Stimulated activated CD4-positive, alpha-beta T cell treated with anti-CD3 and anti-CD28 coated beads, Interleukin-2, amount 100 ng/mL, for 48 hours (primary cell): Measurements from ENCODE around the gene NUP210.

Experiments
- DNase-seq, 2 donors: peaks; one replicate each; pipeline ENCODE4 v3.0.0-alpha.2; 2020

Gene NUP210

DNA sequence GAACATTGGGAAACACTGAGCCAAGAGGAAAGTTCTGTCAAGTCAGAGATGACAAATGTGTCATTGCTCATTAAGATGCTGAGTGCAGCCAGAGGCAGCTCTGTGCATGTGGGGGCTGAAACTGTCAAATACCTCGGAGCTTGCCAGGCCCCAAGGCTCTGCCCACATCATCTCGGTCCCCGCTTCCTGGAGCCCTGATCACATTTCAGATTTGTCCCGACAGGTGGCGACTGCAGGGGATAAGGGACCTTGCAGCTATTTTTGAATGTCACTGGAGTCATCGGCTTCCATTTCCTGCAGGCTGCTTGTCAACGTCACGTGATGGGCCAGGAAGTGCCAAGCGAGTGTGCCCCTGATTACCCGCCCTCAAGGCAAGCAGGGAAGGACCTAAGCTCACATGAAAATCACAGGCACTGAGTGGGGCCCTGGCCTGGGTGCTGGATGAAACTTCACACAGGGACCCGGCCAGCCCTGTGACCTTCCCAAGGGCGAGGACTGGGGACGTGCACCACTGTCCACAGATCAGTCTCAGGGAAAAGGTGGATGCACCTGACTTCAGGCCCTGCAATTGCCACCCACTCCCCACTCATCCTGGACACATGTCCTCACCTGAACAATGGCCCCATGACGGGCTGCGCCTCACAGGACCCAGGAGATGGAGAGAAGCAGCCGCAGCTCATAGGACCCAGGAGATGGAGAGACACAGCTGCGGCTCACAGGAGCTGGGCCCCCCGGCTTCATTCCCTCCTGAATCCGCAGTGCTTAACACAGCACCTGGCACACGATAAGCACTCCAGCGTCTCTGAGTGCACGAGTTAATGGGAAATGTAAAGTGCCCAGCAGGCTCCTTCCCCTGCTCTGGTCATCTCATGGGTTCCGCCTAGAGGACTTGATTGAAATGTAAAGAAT, 73.4 kb downstream of the NUP210 start:
- DNase-seq: peak; percentile 57 to 62

DNA sequence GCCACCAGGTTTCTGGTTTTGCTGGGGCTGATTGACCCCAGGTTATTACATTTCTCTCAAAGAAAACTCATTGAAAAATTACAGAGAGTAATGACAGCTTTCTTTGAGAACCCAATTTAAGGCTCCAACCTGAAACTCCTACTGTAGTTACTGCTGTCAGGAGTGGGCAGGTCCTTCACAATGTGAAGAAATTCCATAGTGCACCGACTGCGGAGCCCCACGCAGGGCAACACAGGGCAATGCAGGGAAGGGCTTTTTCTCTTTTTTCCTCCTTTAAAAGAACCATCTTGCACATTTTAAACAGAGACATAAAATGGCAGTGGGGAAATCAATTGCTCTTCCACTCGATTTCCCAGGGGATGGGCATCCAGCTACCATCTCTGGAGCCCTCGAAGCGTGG, 74.3 kb downstream of the NUP210 start:
- no peak for DNase-seq

DNA sequence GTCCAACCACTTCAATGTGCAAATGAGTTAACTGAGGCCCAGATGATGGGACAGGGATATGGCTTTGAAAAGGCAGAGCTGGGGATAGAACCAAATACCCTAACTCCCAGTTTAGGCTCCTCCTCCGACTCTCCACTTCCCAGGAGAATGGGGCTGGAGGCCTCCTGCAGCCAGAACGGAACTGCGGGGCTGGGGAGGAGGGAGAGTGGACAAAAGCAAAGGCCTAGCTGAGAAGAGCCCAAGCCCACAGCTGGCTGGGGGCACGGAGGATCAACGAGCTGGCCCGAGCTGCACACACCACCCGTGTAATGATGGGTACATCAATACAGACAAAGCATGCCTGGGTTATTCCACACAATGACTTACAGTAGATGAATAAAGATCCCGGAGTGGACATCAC, 74.8 kb downstream of the NUP210 start:
- DNase-seq: no peak

DNA sequence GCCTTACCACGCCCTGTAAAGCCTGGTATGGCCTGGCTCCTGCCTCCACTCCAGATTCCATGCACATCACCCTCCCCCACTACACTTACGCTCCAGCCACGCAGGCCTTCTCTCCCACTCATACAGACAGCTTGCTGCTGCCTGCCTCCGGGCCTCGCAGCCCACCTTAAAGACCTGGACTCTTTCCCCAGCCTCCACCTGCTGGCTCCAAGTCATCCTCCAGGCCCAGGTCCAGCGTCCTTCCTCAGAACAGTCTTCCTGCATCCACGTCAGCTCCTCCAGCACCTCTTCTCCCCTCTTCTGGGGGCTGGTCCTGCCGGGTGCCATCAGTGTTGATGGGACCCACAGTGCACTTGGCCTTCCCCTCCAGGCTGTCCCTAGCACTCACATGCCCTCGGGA, 75.5 kb downstream of the NUP210 start:
- DNase-seq: no peak

DNA sequence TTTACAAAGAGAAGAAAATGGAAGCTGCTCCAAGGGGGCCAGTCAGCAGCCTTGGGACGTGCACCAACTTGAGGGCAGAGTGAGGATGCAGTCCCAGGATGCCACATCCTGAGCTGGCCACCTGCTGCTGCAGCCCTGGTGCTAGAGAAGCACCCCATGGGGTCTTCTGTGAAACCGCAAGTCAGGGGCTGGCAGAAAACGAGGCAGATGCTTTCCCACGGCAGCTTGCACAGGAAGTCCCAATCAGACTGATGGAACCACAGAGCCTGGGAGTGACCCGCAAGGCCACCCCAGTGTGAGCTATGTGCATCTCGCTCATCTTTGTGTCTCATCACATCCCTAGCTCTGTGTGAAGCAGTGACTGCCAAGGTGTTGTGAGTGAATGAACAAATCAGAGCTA, 76.5 kb downstream of the NUP210 start:
- DNase-seq: no peak

DNA sequence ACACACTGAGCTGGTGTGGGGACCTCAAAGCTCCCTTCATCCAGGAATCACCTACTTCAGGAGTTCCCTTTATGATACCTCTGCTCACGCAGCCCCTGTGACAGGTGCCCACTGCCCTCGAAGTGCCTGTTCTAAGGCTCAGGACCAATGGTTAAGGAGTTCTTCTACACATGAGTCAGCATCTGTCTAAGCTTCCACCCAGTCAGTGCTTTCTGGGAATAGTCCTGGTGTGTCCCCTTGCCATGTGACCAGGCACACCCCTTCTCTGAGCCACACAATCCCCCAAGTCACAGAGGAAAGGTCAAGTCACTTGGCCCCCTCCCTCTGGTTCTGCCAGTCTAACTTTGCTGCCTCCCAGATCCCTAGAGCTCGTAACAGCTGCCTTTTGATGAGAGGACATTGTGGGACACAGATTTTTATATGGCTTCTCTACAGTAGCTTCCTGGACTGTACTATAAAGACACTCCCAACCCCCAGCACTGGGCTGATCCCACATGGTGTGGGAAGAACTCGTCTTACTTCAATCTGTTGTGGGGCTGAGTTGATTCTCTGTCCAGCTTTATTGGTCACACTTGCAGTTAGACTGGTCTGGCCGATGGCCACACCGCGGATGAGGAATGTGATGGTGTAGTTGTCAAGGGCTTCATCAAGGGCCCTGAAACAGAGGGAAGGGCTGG, 78.8 kb downstream of the NUP210 start:
- DNase-seq: no peak

DNA sequence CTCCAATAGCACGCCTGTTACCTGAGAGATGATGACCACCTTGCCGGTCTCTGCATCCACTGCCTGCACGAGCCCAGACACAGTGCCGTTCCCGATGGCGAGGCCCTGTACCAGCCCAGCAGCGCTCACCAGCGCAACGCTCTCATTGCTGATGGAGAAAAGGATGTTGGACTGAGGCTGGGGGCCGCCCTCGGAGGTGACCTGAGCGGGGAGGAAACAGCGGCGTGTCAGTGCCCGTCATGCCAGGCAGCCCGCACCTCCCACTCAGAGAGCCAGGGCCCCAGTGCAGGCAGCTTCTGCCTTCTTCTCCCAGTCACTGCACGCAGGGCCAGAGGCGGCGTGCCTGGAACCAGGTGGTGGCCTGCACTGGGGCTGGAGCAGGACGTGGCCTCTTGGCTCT, 80.3 kb downstream of the NUP210 start:
- DNase-seq: no peak

DNA sequence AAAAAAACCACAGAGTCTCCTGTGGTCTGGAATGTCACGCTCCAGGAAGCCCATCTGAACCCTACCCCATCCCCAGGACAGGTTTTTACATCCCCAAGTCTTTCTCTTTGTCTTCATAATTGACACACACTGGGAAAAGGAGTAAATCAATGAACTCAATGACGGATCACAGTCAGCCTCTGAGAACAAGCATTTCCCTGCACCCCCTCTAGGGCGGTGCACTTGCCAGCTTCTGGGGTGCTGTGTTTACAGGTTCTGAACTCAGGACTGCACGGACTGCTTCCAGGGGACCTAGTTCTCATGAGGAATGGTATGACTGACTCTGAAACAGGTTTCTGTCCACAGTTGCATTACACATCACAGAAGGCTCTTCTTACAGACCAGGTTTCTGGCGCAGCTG, 81.1 kb downstream of the NUP210 start:
- no peak for DNase-seq

DNA sequence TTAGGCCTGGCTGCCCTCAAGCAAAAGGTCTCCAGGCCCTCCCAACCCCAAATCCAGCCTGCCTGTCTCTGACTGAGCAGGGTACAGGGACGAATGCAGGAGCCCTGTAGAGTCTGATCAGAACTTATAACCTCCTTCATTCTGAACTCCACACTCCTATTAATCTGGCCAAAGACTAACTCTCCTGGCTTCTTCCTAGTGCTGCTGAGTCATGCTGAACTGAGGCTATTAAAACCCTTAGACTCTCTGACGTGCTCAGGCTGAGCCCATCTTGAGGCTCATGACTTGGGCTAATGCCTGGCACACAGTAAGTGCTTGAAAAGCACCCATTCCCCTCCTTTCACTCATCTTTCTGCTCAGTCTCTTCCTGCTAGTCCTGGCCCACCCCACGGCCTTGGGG, 81.9 kb downstream of the NUP210 start:
- DNase-seq: no peak

DNA sequence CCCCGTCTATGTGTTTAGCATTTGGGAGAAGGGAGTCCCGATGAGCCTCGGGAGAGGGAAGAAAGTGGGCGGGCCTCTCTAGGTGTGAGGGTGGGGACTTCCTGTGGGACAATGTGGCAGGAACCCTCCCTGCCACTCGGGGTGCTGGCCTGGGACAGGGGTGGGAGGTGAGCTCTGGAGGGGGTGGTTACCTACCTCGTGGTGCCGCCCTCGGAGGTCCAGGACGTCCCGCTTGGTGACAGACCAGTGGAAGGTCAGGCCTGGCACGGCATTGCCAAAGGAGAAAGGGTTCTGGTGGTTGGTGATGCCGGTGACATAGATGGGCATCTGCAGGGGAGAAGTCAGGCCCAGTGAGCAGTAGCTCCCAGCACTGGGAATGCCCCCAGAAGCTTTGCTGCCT, 83.5 kb downstream of the NUP210 start:
- no peak for DNase-seq

DNA sequence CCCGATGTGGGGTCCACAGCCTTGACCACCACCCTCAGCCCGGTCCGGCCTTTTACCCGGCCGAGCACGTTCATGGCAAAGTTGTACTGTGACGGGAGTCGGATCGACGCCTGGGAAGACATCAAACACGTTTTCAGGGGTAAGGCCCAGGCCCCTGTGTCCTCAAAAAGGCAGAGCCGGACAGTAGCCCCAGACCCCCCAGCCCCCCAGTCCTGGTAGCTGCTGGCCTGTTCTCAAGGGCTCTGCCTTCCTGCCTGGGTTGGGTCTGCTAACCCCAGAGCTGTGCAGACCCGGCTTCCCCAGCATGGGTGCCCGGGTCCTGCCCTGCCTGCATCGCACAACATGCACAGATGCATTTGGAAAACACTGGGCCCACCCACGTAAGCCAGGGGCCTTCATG, 84.6 kb downstream of the NUP210 start:
- no peak for DNase-seq

DNA sequence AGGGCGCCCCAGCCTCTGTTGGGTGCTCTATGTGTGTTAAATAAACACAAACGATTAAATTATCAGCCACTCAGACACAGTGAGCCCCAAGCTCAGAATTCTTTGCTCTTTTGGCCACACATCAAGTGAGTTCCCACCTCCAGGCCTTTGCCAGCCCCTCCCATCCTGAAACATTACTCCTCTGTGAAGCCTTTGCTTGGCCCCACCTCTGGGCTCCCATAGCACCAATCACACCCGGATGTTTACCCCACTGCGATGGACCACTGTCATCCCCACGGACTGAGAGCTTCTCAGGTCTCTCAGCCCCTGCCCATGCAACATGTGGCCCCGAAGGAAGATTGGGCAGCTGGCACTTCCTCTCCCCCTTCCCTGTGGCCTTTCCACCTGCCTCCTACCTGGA, 85.1 kb downstream of the NUP210 start:
- DNase-seq: no peak

DNA sequence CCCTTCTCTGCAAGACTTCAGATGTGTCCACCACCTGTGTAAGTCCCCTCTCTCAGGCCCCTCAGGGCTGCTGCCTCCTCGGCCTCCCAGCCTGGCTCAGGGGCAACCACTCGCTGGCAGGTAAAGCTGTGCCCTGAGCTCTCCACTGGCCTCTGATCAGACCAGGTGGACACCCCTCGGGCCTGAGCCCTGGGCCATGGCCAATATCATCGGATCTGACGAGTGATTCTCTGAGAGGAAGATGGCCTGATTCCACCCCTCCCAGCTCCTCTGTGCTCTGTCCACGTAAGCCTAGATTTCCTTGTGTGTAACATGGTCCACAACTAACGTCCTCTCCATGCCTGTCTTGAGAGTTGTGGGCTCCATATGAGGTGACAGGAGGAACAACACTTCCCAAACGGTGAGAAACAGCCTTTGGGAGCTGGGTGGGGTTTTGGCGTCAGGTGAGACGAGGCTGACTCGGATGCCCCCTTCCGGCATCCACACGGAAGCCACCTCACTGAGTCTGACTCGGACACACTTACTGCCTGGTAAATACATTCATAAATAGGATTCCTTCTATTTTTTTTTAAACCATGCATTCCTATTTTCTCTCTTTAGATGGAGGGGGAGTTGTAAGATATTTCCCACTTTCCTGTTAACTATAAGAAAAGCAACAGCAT, 86.8 kb downstream of the NUP210 start:
- DNase-seq: no peak

DNA sequence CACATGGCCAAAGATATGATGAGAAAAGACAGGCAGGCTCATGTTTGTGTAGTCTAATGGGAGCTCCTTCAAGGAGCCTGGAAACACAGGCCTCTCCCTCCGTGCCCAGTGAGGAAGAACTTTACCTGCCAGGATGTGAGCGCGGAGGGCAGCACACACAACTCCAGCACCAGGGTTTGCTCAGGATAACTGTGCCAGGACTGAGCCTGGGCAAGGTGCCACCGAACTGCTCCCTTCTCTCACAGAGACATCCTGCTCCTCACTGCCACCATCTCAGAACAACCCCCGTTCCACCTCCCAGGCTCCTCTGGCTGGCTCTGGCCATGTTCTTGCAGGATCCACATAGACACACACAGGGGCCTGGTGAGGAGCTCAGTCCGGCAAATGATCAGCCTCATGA, 87.4 kb downstream of the NUP210 start:
- DNase-seq: no peak

DNA sequence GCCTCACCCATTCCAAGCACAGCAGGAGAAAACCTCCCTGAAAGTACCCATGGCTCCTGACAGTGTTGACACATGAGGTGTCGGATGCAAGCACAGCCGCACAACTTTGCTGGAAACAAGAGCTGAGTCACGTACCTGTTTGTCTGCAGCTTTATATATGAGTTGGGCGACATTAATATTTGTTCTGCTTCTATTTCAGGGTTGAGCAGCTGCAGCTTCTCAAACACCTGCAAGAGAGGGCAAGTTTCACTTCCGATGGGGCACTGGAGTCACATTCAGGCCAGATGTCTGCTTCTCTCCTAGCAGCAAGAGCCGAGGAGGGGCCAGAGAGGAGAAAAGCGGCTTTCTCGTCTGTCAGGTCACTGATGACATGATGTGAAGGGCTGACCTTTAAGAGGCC, 88.0 kb downstream of the NUP210 start:
- no peak for DNase-seq

DNA sequence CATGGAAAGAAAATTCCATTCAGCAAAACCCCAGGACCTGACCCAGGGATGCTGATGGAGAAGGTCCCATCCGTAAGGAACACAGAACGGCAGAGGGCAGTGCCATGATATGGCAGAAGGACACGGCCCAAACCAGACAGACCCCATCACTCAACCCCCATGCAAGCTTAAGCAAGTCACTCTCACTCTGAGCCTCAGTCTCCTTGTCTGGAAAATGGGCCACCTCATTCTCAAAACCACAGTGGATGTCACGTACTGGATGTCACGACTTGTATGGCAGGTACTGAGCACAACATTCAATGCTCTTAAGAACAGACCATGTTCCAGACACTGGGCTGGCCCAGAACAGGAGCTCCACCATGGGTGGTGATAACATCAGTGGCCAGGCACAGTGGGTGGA, 90.4 kb downstream of the NUP210 start:
- no peak for DNase-seq

DNA sequence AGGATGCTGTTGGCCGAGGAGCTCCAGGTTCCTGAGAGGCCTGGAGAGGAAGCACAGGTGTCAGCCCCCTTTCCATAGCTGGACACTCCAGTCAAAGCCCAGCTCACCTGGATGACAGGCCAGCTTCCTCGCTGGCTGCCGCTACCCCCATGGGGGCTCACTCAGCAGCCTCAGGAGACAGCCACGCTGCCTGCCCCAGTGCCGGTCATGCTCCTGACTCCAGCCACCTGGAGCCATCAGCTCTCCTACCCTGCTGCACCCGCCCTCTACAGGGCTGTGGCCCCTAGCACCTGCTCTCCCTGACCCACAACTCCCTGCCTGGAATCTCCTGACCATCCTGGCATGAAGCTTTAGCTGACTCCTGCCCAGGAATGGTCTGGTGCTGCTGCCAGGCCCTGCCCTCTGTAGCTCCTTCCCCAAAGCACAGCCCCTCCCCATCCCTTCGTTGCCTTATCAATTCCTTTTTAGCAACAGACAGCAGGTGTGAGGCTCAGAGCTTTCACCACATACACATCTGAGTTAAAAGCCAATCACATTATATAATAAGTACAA, 94.2 kb downstream of the NUP210 start:
- no peak for DNase-seq

DNA sequence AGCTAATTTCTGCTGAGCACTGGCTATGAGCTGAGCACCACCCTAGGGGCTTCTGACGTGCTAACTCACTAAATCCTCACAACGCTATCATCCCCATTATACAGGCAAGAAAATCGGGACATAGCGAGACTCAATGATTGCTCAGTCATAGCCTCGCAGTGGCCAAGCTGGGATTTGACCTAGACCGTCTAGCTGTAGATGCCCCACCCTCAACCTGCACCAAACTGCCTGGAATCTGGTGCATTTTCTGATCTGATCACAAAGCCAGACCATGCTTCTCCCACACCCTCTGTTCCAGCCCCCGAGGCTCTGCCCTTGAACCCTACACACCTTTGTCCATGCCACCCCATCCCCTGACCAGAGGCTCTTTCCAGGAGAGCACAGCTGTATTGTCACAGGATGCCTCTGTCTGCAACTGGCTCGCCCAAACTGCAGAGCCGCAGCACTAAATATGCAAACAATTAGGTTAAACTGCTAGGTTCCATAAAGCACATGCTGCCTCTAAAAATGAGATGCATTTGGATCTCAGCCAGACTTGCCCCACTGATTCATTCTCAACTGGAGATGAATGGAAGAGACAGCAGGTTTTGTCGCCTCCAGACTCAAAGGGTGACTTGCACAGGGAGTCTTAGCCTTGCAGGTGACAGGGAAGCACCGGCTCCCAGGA, 95.2 kb downstream of the NUP210 start:
- DNase-seq: no peak

DNA sequence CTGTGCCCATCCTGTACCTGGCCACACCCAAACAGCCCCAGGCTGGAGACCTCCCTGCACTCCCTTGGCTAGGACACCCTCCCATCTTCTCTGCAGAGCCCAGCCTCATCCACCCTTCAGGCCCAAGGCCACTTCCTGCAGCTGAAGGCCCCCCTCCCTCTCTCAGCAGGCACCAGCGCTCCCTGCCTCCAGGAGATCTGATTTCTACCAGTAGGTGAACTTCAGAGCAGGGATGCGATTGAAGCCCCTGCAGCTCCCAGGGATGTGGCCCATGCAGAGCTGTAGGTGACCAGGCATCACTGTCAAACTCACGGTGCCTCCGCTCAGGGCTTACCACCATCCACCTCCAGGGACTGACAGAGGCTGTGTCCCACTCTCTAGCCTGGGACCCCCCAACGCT, 96.3 kb downstream of the NUP210 start:
- DNase-seq: no peak

DNA sequence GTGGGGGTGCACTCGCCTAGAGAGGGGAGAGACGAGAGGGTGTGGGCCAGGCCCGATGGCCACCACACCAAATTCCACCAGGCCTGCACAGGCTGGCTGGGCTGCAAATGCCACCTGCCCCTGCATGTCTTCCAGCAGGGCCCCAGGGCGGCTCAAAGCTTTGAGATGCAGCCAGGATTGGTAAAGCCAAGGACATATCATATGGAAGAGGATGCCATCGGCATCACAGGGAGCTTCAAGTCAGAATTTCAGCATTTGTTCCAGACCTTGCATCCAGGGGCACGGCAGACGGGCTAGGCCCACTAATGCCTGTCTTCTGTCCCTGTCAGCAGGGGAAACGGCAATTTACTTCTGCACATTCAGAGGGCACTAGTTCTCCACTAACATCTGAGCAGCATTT, 97.8 kb downstream of the NUP210 start:
- no peak for DNase-seq

DNA sequence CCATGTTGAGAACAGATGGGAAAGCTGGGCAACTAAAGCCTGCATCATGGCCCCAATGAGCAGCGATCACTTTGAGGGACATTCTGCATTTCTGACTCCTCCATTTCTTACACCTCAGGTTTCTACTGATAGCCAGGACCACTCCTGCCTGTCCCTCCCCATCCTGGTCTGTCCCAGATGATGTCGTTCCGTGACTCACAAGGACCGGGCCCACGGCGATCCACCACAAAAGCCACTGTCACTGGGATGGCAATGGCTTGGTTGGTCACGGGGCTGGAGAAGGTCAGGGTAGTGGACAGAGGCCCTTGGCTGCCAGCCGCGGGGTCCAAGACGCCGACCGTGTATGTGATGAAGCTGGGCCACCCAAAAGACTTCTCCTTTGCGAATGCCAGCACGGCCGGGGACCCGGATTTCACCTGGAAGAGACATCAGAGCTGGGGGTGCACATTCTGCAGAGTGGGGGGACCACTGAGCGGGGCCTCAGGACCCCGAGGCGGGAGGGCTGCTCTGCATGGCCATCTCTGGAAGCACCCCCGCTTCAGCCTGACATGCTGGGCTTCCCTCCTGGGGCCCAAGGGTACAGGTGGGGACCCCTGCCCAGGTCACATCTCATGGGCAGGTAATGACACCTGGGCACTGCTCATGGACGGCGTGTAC, 100.4 kb downstream of the NUP210 start:
- no peak for DNase-seq

DNA sequence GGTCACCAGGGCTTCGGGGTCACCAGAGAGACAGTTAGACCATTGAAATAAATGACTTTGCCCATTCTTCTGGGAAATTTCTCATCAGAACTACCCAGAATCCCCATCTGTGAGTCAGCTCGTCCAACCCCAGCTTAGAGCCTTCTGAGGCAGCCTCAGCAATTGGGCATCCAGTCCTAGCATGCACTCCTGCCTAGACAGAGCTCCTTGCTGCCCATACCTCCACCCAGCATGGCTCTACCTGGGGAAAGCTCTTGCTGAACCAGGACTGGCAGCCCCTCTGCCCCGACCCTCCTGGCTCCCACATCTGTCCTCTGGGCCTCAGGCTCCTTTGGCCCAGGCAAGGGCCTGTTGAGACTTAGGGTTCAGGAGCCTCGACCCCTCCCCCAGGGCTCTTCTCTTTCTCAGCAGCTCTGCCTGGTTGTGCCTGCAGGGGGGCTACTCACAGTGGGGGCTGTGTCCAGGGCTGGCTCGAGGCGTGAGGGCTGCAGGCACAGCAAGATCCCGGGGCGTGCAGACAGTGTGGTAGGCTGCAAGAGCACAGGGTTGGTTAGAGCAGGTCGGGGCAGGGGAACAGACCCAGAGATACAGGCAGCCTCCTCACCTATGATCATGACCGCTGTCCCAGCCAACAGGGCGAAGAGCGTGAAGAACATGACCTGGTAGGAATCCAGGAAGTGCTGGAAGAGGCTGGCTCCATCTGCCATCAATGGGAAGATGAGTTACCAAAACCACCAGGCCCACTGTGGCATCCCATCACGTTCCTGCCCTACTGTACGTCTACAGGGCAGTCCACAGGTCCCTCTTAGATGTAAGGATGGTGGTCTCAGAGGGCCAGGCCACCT, 101.3 kb downstream of the NUP210 start:
- no peak for DNase-seq
